NCI-H146 treated with DMSO at 0.1 percent for 48 hours (cell line): ENCODE data around the gene MORN3.

Experiments used
- DNase-seq: peaks from one replicate; lab custom pipeline; 2025; ENCODE audit not compliant: unreplicated experiment; lab: John Stamatoyannopoulos, UW

The MORN3 gene

DNA sequence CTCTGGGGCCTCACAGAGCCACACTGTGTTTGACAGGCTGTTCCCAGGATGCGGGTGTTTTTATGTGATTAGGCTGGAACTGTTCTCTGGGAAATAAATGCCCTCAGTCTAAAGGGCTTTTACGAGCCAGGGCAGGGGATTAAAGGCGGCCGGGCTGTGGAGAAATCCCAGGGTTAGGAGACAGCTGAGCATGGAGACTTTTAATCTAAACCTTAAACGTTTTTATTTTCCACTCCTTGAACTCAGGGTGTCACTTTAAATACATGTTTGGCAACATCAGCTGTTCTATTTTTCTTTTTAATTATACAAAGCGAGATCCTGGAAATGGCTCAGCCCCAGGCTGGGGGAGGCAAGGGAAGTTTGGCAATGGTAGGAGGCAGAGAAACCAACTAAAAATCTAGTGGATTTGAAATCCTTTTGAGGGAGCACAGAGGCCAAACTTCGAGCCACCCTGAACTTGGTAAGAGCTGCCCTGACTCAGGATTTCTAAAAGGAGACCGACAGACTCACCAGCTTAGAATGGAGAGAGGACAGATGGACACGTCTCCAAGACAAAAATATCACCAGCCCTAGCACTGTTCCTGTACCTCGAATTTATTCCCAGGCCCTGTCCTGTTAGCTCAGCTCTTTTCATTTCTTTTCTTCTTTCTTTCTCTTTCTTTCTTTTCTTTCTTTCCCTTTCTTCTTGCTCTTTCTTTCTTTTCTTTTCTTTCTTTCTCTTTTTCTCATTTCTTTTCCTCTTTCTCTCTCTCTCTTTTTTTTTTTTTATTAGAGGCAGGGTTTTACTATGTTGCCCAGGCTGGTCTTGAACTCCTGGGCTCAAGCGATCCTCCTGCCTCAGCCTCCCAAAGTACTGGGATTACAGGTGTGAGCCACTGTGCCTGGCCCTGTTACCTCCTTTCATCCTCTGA lies 59.0 kb downstream of the MORN3 start:
- no peak for DNase-seq

DNA sequence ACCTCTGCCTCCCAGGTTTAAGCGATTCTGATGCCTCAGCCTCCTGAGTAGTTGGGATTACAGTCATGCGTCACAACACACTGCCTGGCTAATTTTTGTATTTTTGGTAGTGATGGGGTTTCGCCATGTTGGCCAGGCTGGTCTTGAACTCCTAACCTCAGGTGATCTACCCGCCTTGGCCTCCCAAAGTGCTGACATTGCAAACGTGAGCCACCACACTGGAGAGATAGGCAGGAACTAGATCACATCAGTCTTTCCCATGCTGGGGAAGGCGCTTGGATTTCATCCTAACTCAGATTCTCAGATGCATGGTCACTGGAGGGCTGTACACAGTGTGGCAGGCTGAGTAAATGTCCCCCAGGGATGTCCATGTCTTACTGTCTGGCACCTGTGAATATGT lies 61.2 kb downstream of the MORN3 start:
- DNase-seq = no peak

DNA sequence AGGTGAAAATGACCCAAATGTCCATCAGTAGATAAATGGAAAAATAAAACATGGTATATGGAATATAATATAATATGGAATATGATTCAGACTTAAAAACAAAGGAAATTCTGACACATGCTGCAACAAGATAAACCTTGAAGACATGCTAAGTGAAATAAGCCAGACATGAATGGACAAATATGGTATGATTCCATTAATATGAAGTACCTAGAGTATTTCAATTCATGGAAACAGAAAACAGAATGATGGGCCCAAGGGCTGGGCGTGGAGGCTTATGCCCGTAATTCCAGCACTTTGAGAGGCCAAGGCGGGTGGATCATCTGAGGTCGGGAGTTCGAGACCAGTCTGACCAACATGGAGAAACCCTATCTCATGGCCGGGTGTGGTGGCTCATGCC lies 65.9 kb downstream of the MORN3 start:
- no peak for DNase-seq

DNA sequence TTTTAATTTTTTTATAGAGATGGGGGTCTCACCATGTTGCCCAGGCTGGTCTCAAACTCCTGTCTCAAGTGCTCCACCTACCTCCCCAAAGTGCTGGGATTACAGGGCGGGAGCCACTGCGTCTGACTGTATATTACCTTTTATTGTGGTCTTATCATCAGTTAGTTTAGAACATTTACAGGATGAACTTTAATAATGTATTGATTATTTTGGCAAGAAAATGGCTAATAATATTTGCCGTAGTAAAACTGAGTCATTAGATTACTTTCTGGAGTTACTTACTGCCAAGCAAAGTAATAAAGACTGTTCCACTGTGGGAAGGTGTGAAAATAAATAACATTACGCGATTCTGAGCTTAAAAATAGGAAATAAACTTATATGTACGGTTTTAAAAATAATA lies 66.7 kb downstream of the MORN3 start:
- no peak for DNase-seq

DNA sequence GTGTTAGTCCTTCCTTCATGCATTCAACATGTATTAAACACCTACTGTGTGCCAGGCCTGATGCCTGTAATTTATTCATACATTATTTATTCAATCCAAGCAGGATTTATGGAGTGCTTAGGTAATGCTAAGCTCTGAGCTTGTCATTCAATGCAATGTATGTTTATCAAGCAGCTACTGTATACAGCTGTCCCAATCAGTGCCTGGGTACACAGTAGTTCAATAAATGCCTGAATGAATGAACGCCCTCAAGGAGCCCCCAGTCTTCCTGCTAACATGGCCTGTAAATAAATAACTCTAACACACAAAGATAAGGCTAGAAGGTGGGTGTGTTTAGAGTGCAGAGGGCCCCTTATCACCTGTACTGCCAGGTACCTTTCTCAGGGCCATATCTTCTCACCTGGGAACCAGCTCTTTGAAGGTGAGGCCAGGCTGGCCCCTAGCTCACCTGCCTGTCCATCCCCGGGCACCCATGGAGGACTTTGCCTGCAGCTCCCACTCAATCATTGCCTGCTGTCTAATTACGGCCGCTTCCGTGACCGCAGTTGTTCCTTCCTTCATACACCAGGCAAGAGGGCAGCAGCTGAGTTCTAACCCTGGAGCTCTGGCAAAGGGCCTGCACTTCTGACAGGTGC lies 68.6 kb downstream of the MORN3 start:
- DNase-seq = no peak
